OCI-LY7 (cell line): ENCODE data around the gene FAM180B. TPM values are rescaled to one million over a fixed set of nuclear protein-coding genes. Genes with fewer than 3 reads are reported as not detected.

ENCODE experiments used
- BruUV-seq: library from RNA; stranded (reverse); fragments of 400-500 nt; replicated peaks from 2 replicates; lab custom pipeline; 2021; lab: Mats Ljungman, UMichigan
- CTCF ChIA-PET: fragments of 300-600 bp; sonication (Branson Sonifier 250); formaldehyde crosslinking; loops from one replicate; lab custom pipeline; 2022; ENCODE audit warnings: antibody characterized with exemption; ENCODE audit not compliant: unreplicated experiment; lab: Charles Lee
- POLR2A ChIA-PET: fragments of 300-600 bp; sonication (Branson Sonifier 250); formaldehyde crosslinking; loops from one replicate; lab custom pipeline; 2022; ENCODE audit warnings: antibody characterized with exemption; lab: Charles Lee
- DNase-seq: peaks from one replicate; pipeline ENCODE4 v3.0.0-alpha.2; 2015; ENCODE audit warnings: low spot score
- H2AFZ ChIP-seq: fragments of 200-600 bp; sonication (generic), shearing (Covaris generic); 2 replicates; pipeline ENCODE4 v1.6.1; 2014; ENCODE audit warnings: mild to moderate bottlenecking, antibody characterized with exemption, low read length, moderate library complexity
- H3K27ac ChIP-seq: fragments of 200-600 bp; sonication (generic); 2 replicates; pipeline ENCODE4 v1.5.1; 2014; ENCODE audit warnings: mixed run types, low read depth, mild to moderate bottlenecking, moderate library complexity, low read length, inconsistent platforms; ENCODE audit not compliant: poor library complexity, severe bottlenecking
- H3K36me3 ChIP-seq: fragments of 200-600 bp; sonication (generic); 2 replicates; pipeline ENCODE4 v1.6.1; 2014; ENCODE audit warnings: mild to moderate bottlenecking, antibody characterized with exemption, low read length, moderate library complexity, mixed read lengths; ENCODE audit not compliant: insufficient read depth
- H3K4me1 ChIP-seq: fragments of 200-600 bp; sonication (generic); 2 replicates; pipeline ENCODE4 v1.5.1; 2014; ENCODE audit warnings: mild to moderate bottlenecking, low read length; ENCODE audit not compliant: insufficient read depth, poor library complexity, severe bottlenecking
- H3K4me2 ChIP-seq: fragments of 200-600 bp; sonication (generic); 2 replicates; pipeline ENCODE4 v1.6.1; 2014; ENCODE audit warnings: mild to moderate bottlenecking, low read length
- H3K4me3 ChIP-seq: fragments of 200-600 bp; sonication (generic); 2 replicates; pipeline ENCODE4 v1.5.1; 2014; ENCODE audit warnings: mild to moderate bottlenecking, low read depth, low read length; ENCODE audit not compliant: poor library complexity, severe bottlenecking
- H3K79me2 ChIP-seq: fragments of 200-600 bp; sonication (generic); 2 replicates; pipeline ENCODE4 v1.6.1; 2016; ENCODE audit warnings: low read depth, mild to moderate bottlenecking, low read length, moderate library complexity, mixed read lengths; ENCODE audit not compliant: insufficient read depth
- H3K9me2 ChIP-seq: fragments of 200-600 bp; sonication (generic); 2 replicates; pipeline ENCODE4 v1.6.1; 2016; ENCODE audit warnings: mild to moderate bottlenecking, low read length, mixed read lengths; ENCODE audit not compliant: insufficient read depth
- H3K9me3 ChIP-seq: fragments of 200-600 bp; sonication (generic); 2 replicates; pipeline ENCODE4 v1.6.1; 2014; ENCODE audit warnings: mild to moderate bottlenecking, mixed run types, low read length, mixed read lengths
- H4K20me1 ChIP-seq: fragments of 200-600 bp; sonication (generic); 2 replicates; pipeline ENCODE4 v1.6.1; 2014; ENCODE audit warnings: mild to moderate bottlenecking, antibody characterized with exemption, low read length, moderate library complexity, mixed read lengths; ENCODE audit not compliant: insufficient read depth
- EZH2phosphoT487 ChIP-seq: fragments of 200-600 bp; sonication (generic); IDR thresholded peaks from 2 replicates; pipeline ENCODE4 v1.6.1; 2018; ENCODE audit warnings: low read depth, borderline replicate concordance, mild to moderate bottlenecking, mixed run types, antibody characterized with exemption, low read length, moderate library complexity, mixed read lengths
- intact Hi-C: fragments of 100-400 bp; cut with micrococcal nuclease; formaldehyde crosslinking; loops from one replicate; pipeline ENCODE4 v1.10.0; 2022; ENCODE audit not compliant: unreplicated experiment
- total RNA-seq, 2 experiments: library from RNA; depleted of rRNA in 1 of 2; stranded (reverse); fragments of >200 nt in 1 of 2; shearing (Covaris generic) in 1 of 2; gene quantifications; 2 replicates each; pipeline ENCODE4 v1.2.3, GENCODE V29; 2014 to 2022
- TF ChIP-seq, protein P1 (sequence below): fragments of 200-600 bp; sonication (generic); conservative IDR thresholded peaks from 2 replicates; pipeline ENCODE4 v1.5.1; 2014; ENCODE audit warnings: mild to moderate bottlenecking, antibody characterized with exemption, low read length, moderate library complexity, mixed read lengths

Gene FAM180B
- total RNA-seq, 2 experiments from 2014 or later: 0.22 to 0.23 TPM

DNA sequence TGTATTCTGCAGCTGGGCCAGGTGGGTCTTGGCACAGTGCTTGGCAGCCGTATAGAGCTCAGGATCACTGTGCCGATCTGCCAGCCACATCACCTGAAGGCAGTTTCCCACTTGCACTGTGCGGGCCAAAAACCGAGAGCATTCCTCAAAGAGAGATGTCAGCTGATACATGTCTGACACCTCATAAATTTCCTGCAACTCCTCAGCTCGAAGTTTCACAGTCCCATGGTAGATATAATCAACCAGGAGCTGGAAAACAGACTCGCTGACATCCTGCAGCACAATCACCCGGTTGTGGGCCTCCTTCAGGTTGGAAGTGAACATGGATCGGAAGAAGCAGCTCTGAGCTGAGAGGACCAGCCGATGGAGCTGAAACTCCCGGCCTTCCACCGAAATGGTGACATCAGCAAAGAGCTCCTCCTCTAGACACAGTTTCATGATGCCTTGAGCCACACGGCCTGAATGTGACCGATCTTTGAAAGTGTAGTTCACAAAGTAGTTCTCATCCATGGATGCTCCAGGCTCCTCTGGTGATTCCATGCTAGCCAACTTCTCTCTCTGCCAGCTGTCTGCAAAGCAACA is 8.9 kb upstream of the FAM180B start:
- Histone ChIP-seq H3K4me3 (peak overlapping the region; percentile 85), H3K4me1 (peaks cover 21% of the 10 kb centered on the region), H3K27ac (no peak overlapping the region), H3K4me2 (peak overlapping the region; percentile 95), H2AFZ (no peak overlapping the region), H3K79me2 (peaks cover 43% of the 10 kb centered on the region), H3K9me2 (no peaks in the 10 kb centered on the region), H3K9me3 (no peaks in the 10 kb centered on the region), H4K20me1 (no peaks in the 10 kb centered on the region), H3K36me3 (peaks cover 73% of the 10 kb centered on the region)
- ChIA-PET CTCF (interaction anchor here (0.6 kb wide), 1 partner anchor 24 kb away, joined by 3 read pairs; no protein-coding TSS in a partner anchor), POLR2A (interaction anchor here (0.6 to 4.4 kb wide), 6 partner anchors 7 to 25 kb away, joined by 4 to 13 read pairs (median 10); partner anchors contain the start of gene CELF1)
- DNase-seq: no peak
- intact Hi-C loops: loop anchor here (2.0 to 10.0 kb wide), 2 partner anchors 65 to 137 kb away; partner anchors contain the start of genes AGBL2 and MTCH2
- TF ChIP-seq, protein P1, sequence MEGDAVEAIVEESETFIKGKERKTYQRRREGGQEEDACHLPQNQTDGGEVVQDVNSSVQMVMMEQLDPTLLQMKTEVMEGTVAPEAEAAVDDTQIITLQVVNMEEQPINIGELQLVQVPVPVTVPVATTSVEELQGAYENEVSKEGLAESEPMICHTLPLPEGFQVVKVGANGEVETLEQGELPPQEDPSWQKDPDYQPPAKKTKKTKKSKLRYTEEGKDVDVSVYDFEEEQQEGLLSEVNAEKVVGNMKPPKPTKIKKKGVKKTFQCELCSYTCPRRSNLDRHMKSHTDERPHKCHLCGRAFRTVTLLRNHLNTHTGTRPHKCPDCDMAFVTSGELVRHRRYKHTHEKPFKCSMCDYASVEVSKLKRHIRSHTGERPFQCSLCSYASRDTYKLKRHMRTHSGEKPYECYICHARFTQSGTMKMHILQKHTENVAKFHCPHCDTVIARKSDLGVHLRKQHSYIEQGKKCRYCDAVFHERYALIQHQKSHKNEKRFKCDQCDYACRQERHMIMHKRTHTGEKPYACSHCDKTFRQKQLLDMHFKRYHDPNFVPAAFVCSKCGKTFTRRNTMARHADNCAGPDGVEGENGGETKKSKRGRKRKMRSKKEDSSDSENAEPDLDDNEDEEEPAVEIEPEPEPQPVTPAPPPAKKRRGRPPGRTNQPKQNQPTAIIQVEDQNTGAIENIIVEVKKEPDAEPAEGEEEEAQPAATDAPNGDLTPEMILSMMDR: no peak
- TF ChIP-seq EZH2phosphoT487: no peak
- no TSS peak for BruUV-seq

DNA sequence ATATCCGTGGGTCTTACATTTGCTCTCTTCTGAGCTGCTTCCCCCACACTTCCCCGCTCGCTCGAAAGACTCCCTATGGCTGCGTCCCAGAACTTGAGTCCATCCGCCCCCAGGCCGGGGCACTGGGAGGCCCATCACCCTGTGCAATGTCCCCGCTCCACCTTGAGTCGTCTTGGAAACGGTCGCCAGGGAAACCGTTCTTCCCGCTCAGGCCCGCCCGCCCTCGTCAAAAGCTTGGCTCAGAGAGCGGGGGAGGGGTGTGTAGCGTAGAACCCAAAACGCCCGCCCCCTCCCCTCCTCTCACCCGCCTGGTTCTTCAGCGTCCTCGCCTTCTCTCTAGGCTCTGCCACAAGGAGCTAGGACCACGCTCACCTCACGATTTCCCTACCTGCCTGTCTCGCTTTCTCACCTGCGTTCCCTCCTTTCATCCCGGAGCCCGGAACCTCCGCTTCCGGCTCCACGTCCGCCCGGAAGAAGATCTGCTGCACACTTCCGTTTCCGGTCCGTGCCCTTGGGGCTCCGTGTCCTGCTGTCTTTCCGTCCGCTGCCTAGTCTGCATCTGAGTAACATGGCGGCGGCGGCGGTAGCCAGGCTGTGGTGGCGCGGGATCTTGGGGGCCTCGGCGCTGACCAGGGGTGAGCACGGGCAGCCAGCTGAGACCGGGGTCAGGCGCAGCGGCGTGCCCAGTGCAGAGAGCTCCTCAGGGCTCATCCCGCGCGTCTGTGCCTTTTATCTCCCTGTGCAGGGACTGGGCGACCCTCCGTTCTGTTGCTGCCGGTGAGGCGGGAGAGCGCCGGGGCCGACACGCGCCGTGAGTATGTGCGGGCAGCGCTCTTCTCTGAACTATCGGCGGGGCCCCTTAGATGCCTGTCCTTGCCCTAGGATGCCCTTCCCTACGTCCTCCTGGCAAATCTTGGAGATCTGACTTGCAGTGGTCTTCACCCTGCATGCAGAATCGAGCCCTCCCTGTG is 7.7 kb upstream of the FAM180B start, which contains the start of the genes KBTBD4 and NDUFS3:
Gene KBTBD4, minus strand, starts transcription at position 447 of the 971 bp plus-strand sequence. Its CDS starts 19 bp downstream, at position 428.
Gene NDUFS3, plus strand, starts transcription at position 551 of the 971 bp plus-strand sequence. Its CDS starts 18 bp downstream, at position 569.
- H3K9me3 ChIP-seq: no peaks in the 10 kb centered on the region
- H3K4me2 ChIP-seq: peak within 1 kb of the TSS; percentile 95
- H4K20me1 ChIP-seq: no peaks in the 10 kb centered on the region
- DNase-seq: peak; percentile 94
- peaks cover 43% of the 10 kb centered on the region for H3K79me2 ChIP-seq
- H3K4me3 ChIP-seq: peak within 1 kb of the TSS; percentile 85
- peaks cover 21% of the 10 kb centered on the region for H3K4me1 ChIP-seq
- CTCF ChIA-PET: interaction anchor here (0.6 to 1.3 kb wide), 7 partner anchors 12 to 678 kb away, joined by 3 to 7 read pairs (median 5); partner anchors contain the start of gene PTPMT1
- POLR2A ChIA-PET: interaction anchor here (0.6 to 4.4 kb wide), 11 partner anchors 8 to 240 kb away, joined by 3 to 11 read pairs (median 4); no protein-coding TSS in a partner anchor
- TF ChIP-seq, protein P1: no peak
- peaks cover 73% of the 10 kb centered on the region for H3K36me3 ChIP-seq
- BruUV-seq: TSS peak; percentile 77
- peak within 1 kb of the TSS; percentile 40 for H3K27ac ChIP-seq
- intact Hi-C loops: loop anchor here (1.0 to 10.0 kb wide), 3 partner anchors 26 to 136 kb away; partner anchors contain the start of genes AGBL2, CELF1 and MTCH2
- no peaks in the 10 kb centered on the region for H3K9me2 ChIP-seq
- peak within 1 kb of the TSS; percentile 54; the same call in 1 of the 2 replicates for H2AFZ ChIP-seq
